ACC112 (cell line): Measurements from ENCODE around the gene RANBP3L.

Experiments
- H2AFZ ChIP-seq: fragments of 200-600 bp; sonication (generic); one replicate; pipeline ENCODE4 v1.6.0; 2017; ENCODE audit warnings: antibody characterized with exemption, low read length; ENCODE audit not compliant: unreplicated experiment
- H3K27ac ChIP-seq: fragments of 200-600 bp; sonication (generic); 2 replicates; pipeline ENCODE4 v1.5.1; 2014; ENCODE audit warnings: low read depth, mild to moderate bottlenecking, antibody characterized with exemption, low read length, moderate library complexity
- H3K27me3 ChIP-seq: fragments of 200-600 bp; sonication (generic); 2 replicates; pipeline ENCODE4 v1.6.1; 2014; ENCODE audit warnings: mild to moderate bottlenecking, antibody characterized with exemption, low read length, moderate library complexity, mixed read lengths; ENCODE audit not compliant: insufficient read depth
- H3K36me3 ChIP-seq: fragments of 200-600 bp; sonication (generic); 2 replicates; pipeline ENCODE4 v1.6.1; 2016; ENCODE audit warnings: mild to moderate bottlenecking, antibody characterized with exemption, low read length, moderate library complexity, mixed read lengths; ENCODE audit not compliant: insufficient read depth
- H3K4me1 ChIP-seq: fragments of 200-600 bp; sonication (generic); one replicate; pipeline ENCODE4 v1.6.1; 2016; ENCODE audit warnings: low read length, mixed read lengths; ENCODE audit not compliant: insufficient read depth, unreplicated experiment, control insufficient read depth
- H3K4me3 ChIP-seq: fragments of 200-600 bp; sonication (generic); 2 replicates; pipeline ENCODE4 v1.5.1; 2014; ENCODE audit warnings: mild to moderate bottlenecking, low read depth, low read length
- H3K79me2 ChIP-seq: fragments of 200-600 bp; sonication (generic); one replicate; pipeline ENCODE4 v1.6.0; 2016; ENCODE audit warnings: low read length; ENCODE audit not compliant: control insufficient read depth, unreplicated experiment, insufficient read depth

The RANBP3L gene

DNA sequence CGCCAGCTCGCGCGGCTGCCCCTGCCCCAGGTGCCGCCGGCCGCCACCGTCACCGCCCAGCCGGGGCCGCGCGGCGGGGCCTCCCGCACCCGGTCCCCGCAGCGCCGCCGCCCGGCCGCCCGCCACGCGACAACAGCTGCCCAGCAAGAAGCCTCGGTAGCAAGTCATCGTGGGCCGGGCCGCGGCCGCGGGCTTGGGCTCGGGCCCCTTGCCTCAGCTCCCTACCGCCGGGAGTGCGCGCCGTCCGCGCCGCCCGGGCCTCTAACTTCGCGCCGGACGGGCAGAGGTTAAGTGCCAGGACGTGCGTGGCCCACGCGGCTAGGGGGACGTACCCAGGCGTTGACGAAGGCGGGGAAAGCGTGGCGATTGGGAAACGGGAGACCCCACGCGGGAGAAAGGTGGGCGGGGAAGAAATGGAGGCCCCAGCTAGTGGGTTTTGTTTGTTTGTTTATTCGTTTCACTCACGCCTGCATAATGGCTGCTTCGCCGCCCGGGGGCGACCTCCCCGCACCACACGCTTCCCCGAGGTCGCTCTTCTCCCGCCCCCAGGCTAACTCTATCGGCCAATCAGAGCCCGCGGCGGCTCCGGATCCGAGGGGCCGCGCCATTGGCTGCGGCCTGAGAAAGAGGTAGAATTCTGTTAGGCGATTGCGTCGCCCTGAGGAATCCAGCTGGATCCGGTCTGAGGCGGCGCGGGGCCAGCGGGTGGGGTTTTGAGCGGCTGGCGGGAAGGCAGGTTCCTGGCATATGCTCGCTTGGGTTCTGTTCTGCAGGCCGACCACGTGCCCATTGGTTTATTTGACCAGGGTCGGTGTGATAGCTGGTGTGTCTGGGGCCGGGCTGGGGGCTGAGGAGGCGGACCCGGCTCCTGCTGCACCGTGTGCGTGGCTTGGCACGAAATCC is 59.8 kb downstream of the RANBP3L start, which contains the start of gene NADK2:
TSS of gene NADK2 (minus strand) at position 295 of the 903 bp plus-strand sequence. CDS start at position 168, 127 bp downstream.
- H3K36me3 ChIP-seq, result no peaks in the 10 kb centered on the region
- H3K79me2 ChIP-seq, result peaks cover 36% of the 10 kb centered on the region
- peak within 1 kb of the TSS; percentile 93 for H2AFZ ChIP-seq
- H3K27me3 ChIP-seq, result no peaks in the 10 kb centered on the region
- peaks cover 20% of the 10 kb centered on the region for H3K4me1 ChIP-seq
- peak within 1 kb of the TSS; percentile 84 for H3K4me3 ChIP-seq
- H3K27ac ChIP-seq, result peak within 1 kb of the TSS; percentile 87

DNA sequence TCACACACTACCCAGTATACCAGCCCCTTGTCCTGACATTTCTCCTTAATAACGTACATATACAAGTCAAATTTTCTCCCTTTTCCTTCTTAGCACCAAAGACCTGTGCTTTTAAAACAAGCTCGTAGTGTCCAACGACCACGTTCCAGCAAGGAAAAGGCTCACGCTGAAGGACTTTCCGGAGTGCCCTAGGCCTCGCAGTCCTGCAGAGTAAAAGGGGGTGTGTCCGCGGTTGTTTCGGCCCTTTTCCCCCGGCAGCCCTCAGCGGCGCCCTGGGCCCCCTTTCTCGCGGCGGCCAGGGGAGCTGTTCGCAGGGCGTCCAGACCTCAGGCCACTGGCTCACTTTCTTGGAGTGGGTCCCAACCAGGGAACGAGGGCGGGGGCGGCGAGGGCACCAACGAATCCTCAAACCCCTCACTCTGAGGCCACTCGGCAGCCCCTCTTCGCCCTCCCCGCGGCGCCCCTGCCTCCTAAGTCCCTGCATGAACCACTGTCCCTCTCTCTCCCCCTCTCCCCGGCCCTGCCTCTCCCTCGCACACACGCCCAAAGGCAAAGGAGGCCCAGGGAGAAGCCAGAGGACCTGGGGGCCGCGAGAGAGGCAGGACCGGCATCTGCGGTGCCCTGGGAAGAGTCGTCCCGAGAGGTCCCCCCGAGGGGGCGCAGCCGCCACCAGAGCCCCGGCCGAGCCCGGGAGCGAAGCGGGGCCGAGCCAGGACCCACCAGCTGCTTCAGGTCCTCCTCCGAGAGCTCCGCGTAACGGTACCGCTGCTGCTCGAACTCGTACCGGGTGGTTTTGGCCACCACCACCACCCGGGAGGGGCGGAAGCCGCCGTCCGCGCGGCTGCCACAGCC is 60.7 kb downstream of the RANBP3L start:
- Histone ChIP-seq H3K4me1 (peaks cover 20% of the 10 kb centered on the region), H3K79me2 (peaks cover 45% of the 10 kb centered on the region), H3K4me3 (peak overlapping the region; percentile 84)

DNA sequence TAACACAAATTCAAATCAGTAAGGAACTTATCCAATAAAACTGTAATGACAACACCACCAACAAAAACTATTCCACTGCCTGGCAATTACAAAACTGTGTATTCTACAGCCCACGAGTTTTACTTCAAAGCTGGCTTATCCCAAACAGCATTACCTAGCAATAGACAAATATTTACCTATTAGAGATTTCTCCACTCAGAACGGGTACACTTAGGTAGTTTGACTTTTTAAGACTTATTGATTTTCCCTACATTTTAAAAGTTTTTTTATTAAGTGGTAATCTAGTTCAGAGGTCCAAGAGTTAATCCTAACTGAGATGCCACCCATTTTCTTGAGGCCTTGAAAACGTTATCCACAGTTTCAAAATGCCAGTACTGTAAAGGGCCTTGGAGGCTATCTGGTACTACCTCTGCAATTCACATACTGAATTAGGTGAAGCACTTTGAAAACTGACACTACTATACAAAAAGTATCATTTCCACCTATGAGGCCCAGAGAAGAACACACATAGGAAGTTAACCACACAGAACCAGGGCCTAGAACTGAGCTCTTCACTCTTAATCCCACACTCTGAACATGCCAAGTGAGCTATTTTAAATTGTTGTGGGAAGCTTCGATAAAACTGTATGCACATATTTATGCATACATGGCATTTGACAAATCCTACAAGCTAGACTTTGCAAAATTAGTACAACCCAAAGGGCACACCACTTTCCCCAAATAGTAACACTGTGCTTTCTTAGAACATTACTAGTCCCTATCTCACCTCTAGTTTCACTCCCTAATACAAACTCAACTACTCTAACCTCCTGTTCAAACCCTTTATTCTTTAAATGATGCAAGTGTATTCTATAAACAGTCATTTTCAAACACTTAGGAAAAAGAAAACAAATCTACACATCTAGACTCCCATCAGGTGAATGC is 62.1 kb downstream of the RANBP3L start:
- Histone ChIP-seq H3K27ac (no peak overlapping the region), H3K27me3 (no peaks in the 10 kb centered on the region), H3K4me1 (peaks cover 20% of the 10 kb centered on the region), H2AFZ (no peak overlapping the region), H3K79me2 (peaks cover 46% of the 10 kb centered on the region), H3K36me3 (no peaks in the 10 kb centered on the region), H3K4me3 (peak overlapping the region; percentile 84)

More for the DNA sequence above, 60.7 kb downstream of the RANBP3L start:
- Histone ChIP-seq H3K27me3 (no peaks in the 10 kb centered on the region), H3K36me3 (no peaks in the 10 kb centered on the region), H3K27ac (peak overlapping the region; percentile 87), H2AFZ (peak overlapping the region; percentile 66)

DNA sequence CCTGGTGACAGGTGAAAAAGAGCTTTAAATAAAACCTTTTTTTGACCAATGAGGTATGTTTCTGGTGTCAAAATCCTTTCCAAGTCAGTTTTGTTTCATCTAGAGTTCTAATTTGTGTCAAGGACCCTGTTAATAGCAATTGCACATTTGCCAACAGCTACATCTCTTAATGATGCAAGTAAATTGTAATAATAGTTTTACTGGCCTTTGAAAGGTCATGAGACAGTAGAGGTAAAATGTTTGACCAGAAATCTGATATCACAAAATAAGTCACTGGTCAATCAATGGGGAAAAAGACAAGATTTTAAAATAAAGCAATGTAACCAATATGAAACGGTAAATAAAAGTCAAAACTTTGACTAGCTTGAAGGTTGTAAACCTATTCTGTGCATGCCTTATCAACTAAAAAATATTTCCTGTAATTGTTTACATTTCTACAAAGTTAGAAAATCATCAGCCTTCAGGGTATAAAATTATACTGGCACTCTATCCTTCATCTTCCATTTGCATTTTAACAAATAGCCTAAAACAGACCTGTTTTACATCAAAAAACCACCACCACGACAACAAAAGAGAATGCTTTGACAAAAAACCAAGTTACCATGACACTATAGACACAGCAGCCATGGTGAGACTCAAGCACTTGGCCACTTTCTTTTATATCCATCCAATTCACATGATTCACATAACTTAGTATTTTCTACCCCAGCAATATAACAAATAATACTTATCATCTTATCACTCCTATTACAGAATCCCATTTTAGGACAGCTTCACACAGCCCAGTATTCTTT is 63.0 kb downstream of the RANBP3L start:
- Histone ChIP-seq H2AFZ (no peak overlapping the region), H3K36me3 (no peaks in the 10 kb centered on the region), H3K27me3 (no peaks in the 10 kb centered on the region), H3K27ac (no peak overlapping the region), H3K4me1 (peaks cover 20% of the 10 kb centered on the region), H3K4me3 (0 out of 2 replicates have a peak overlapping the region, but pooled peaks have one; percentile 84), H3K79me2 (peaks cover 50% of the 10 kb centered on the region)

DNA sequence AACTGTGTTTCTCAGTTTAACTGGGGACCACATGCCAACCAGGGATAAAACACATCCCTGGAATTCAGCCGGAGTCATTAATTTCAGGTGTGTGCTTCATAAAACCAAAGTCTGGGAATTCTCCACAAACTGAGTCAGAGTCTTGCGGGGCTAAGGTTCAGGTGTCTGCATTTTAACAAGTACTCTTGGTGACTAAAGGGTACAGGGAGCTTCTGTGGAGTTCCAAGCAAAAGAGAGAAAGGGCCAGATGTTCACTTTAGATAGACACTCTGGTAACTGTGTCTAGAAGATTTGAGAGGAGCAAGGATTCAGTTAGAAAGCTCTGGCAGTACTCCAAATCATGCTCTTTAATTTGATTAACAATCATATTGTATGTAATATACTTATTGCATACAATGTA is 64.0 kb downstream of the RANBP3L start:
- Histone ChIP-seq H2AFZ (no peak overlapping the region), H3K36me3 (no peaks in the 10 kb centered on the region)

DNA sequence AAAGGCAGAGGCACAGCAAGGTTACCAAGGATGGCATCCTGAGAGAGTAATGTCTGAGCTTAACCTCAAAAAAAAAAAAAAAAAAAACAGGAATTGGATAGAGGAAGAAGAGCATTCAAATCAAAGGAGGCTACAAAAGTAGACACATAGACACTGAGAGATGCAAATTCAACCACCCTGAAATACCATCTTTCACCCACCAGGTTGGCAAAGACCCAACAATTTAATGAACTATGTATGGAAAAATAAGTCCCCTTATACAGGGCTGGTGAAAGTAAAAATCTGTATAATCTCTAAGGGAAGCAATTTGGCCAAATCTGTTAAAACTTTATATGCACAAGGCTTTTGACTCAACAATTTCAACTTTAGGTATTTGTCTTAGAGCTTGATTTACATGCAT is 64.9 kb downstream of the RANBP3L start:
- peaks cover 51% of the 10 kb centered on the region for H3K79me2 ChIP-seq
- H3K27me3 ChIP-seq, result no peaks in the 10 kb centered on the region
- no peak overlapping the region for H2AFZ ChIP-seq
- no peaks in the 10 kb centered on the region for H3K36me3 ChIP-seq
- peaks cover 11% of the 10 kb centered on the region for H3K4me1 ChIP-seq
- H3K4me3 ChIP-seq, result no peak overlapping the region
- no peak overlapping the region for H3K27ac ChIP-seq

More for the DNA sequence above, 64.0 kb downstream of the RANBP3L start:
- H3K4me1 ChIP-seq, result peaks cover 14% of the 10 kb centered on the region
- no peak overlapping the region for H3K27ac ChIP-seq
- H3K79me2 ChIP-seq, result peaks cover 50% of the 10 kb centered on the region
- no peaks in the 10 kb centered on the region for H3K27me3 ChIP-seq
- H3K4me3 ChIP-seq, result no peak overlapping the region

DNA sequence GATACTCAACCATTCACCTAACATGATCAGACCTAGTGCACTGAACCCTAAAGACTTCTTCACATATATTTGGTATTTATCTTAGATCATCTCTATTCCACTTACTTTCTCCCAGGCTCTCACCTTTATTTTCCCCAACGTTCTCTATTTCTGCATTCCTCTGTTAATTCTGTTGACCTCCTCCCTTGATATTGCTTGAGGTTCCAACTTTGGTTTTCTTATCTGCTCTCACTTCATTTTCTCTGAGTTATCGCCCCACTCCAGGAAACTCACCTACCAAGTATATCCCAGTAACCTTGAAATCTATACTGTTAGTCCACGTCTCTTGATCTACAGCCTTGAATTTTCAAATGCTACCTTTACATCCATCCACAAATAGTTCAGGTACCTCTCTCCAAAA is 69.2 kb downstream of the RANBP3L start:
- H3K27ac ChIP-seq, result no peak overlapping the region
- H3K79me2 ChIP-seq, result peaks cover 39% of the 10 kb centered on the region

DNA sequence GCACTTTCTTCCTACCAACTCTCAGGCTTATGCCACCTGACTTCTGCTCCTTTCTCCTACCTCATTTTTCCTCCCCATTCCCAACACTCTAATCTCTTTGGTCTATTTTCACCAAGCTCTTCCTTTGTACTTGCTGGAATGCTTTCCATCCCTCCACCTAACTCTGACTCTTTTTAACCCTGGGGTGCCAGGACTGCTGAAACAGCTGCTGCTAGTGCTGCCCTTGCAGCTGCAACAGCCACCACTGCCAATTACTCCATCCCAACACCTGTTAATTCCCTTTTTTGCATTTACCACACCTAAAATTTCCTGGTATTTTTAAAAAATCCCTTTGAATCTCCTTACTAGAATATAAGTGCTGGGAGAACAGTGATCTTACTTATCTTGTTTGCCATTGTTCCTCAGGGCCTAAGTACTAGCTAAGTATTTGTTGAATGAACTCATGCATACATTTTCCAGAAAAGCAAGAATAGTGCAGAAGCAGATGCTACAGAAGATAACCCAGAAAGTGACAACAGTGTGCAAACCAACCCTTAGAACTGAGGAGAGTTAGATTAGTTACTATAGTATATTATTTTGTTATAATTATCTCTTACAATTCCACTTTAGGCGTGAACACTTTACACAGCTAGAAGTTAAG is 71.4 kb downstream of the RANBP3L start:
- H3K4me3 ChIP-seq, result no peak overlapping the region
- no peaks in the 10 kb centered on the region for H3K27me3 ChIP-seq
- no peak overlapping the region for H2AFZ ChIP-seq
- peaks cover 25% of the 10 kb centered on the region for H3K79me2 ChIP-seq
- H3K36me3 ChIP-seq, result peaks cover 10% of the 10 kb centered on the region
- H3K4me1 ChIP-seq, result peaks cover 4% of the 10 kb centered on the region
- no peak overlapping the region for H3K27ac ChIP-seq

More for the DNA sequence above, 69.2 kb downstream of the RANBP3L start:
- H2AFZ ChIP-seq, result no peak overlapping the region
- H3K4me1 ChIP-seq, result peaks cover 4% of the 10 kb centered on the region
- H3K27me3 ChIP-seq, result no peaks in the 10 kb centered on the region
- H3K36me3 ChIP-seq, result no peaks in the 10 kb centered on the region
- no peak overlapping the region for H3K4me3 ChIP-seq

DNA sequence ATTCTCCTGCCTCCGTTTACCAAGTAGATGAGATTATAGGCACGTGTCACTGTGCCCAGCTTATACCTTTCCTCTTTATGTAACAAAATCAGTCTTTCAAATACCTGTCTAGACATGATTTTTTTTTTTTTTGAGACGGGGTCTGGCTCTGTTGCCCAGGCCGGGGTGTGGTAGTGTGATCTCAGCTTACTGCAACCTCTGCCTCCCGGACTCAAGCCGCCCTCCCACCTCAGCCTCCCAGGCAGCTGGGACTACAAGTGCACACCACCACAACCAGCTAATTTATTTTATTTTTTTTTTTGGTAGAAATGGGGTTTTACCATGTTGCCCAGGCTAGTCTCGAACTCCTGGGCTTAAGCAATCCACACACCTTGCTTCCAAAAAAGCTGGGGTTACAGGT is 73.2 kb downstream of the RANBP3L start:
- Histone ChIP-seq H3K36me3 (peaks cover 18% of the 10 kb centered on the region), H3K4me1 (peaks cover 5% of the 10 kb centered on the region), H3K27ac (no peak overlapping the region), H3K27me3 (no peaks in the 10 kb centered on the region), H2AFZ (no peak overlapping the region), H3K79me2 (peaks cover 21% of the 10 kb centered on the region), H3K4me3 (no peak overlapping the region)
